ENCODE measurements around the gene FCGR3A.
"Not testable (repeated sequence)": the region's sequence is repeated elsewhere in the genome, so short reads cannot be mapped to it uniquely, and the experiment has no call there.

The FCGR3A gene

GRCh38 chr1:161523041-161523816 is 26.4 kb downstream of the FCGR3A start:
- H3K4me3 ChIP-seq (ENCODE audit: low read length) = not testable (repeated sequence)

GRCh38 chr1:161513953-161514352 is 35.7 kb downstream of the FCGR3A start:
- not testable (repeated sequence) for DNase-seq (ENCODE audit: low read depth); H3K4me3 ChIP-seq (ENCODE audit: low read length)

More at GRCh38 chr1:161523041-161523816, 26.4 kb downstream of the FCGR3A start:
- DNase-seq (ENCODE audit: low read depth) = not testable (repeated sequence)

GRCh38 chr1:161513448-161513780 is 36.2 kb downstream of the FCGR3A start:
- not testable (repeated sequence) for H3K4me3 ChIP-seq (ENCODE audit: low read length); DNase-seq (ENCODE audit: low read depth)

GRCh38 chr1:161512636-161513447 is 36.8 kb downstream of the FCGR3A start:
- not testable (repeated sequence) for H3K4me3 ChIP-seq (ENCODE audit: low read length); DNase-seq (ENCODE audit: low read depth)

- no peak for DNase-seq (ENCODE audit: low read depth)
- no peak for TF ChIP-seq CTCF (conservative IDR thresholded peaks at IDR 0.05; ENCODE audit: low read length)
- H3K4me3 ChIP-seq (ENCODE audit: low read length) = no peak overlapping the region
These were observed 37.9 kb downstream of the FCGR3A start for GRCh38 chr1:161511756-161512060.

- no peak for TF ChIP-seq CTCF (conservative IDR thresholded peaks at IDR 0.05; ENCODE audit: low read length)
- H3K4me3 ChIP-seq (ENCODE audit: low read length) = no peak overlapping the region
- no peak for DNase-seq (ENCODE audit: low read depth)
These were observed 38.4 kb downstream of the FCGR3A start for GRCh38 chr1:161511018-161511755.

- DNase-seq (ENCODE audit: low read depth) = no peak
- H3K4me3 ChIP-seq (ENCODE audit: low read length) = no peak overlapping the region
- TF ChIP-seq CTCF (conservative IDR thresholded peaks at IDR 0.05; ENCODE audit: low read length) = no peak
These were observed 39.1 kb downstream of the FCGR3A start for GRCh38 chr1:161510477-161510876.

- DNase-seq (ENCODE audit: low read depth) = peak; percentile 43
- no peak overlapping the region for H3K4me3 ChIP-seq (ENCODE audit: low read length)
- TF ChIP-seq CTCF (conservative IDR thresholded peaks at IDR 0.05; ENCODE audit: low read length) = no peak
These were observed 43.0 kb downstream of the FCGR3A start for GRCh38 chr1:161506336-161507223.
